NCI-H1694 treated with DMSO at 0.1 percent for 48 hours (cell line): ENCODE data around the gene NAGLU.
A peak's percentile ranks its signal among the peaks of the same experiment; 100 is the strongest.
"Not testable (repeated sequence)": the region's sequence is repeated elsewhere in the genome, so short reads cannot be mapped to it uniquely, and the experiment has no call there.

ENCODE experiments used
- DNase-seq: peaks from one replicate; lab custom pipeline; 2025; lab: John Stamatoyannopoulos, UW

NAGLU gene

DNA sequence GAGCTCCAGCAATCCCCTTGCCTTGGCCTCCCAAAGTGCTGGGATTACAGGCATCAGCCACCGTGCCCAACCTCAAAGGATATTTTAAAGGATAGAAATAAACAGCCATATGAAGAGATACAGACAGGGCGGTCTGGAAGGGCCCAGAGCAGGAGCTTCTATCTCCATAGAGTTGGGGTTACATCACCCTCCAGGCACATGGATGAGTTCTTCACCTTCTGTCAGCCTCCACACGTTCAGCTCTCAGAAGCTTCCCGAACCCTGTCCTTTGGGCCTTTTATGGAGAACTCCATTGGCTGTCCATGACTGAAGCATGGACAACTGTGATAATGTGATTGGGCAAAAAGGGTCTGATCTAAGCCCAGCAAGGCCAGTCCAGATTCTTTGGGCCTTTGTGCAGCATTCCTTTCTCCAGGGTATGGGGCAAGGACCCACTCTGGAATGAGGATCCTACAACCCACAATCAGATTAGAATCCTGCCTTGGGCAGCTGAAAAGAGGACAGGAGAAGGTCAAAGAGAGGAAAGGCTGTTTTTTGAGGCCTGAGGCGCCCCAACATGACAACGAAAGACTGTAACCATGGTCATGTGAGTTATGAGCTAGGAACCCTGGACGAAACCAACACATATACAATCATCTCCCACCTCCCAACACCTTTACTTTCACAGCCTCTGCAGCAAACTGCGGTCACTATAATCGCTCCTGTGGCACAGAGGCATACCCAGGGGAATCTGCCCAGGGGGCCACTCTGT, 9.9 kb downstream of the NAGLU start:
- not testable (repeated sequence) for DNase-seq

DNA sequence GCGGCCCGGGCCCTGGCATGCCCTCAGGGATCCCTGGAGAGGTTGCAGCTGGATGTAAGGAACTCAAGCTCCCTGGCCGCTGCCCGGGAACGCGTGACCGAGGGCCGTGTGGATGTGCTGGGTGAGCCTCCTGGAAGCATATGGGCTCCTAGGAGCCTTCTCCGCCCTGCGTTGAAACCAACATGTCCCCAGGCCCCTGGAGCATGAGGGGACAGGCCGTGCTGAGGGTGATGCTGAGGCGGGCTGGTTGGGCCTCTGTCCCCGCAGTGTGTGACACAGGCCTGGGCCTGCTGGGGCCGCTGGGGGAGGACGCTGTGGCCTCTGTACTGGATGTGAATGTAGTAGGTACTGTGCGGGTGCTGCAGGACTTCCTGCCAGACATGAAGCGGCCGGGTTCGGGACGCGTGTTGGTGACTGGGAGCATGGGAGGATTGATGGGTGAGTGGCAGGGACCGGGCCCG, 11.0 kb downstream of the NAGLU start:
- no peak for DNase-seq

- no peak for DNase-seq
These were observed 11.6 kb downstream of the NAGLU start for GRCh38 chr17:42547698-42548069.

GRCh38 chr17:42548070-42548837, 12.2 kb downstream of the NAGLU start:
- DNase-seq = no peak

- DNase-seq = no peak
These were observed 13.1 kb downstream of the NAGLU start for GRCh38 chr17:42548993-42549755.

- not testable (repeated sequence) for DNase-seq
These were observed 16.7 kb downstream of the NAGLU start, which contains the start of gene HSD17B1 for GRCh38 chr17:42552736-42553135. HSD17B1 (plus strand) TSS chr17:42552923; CDS start chr17:42552934, 11 bp downstream.

DNA sequence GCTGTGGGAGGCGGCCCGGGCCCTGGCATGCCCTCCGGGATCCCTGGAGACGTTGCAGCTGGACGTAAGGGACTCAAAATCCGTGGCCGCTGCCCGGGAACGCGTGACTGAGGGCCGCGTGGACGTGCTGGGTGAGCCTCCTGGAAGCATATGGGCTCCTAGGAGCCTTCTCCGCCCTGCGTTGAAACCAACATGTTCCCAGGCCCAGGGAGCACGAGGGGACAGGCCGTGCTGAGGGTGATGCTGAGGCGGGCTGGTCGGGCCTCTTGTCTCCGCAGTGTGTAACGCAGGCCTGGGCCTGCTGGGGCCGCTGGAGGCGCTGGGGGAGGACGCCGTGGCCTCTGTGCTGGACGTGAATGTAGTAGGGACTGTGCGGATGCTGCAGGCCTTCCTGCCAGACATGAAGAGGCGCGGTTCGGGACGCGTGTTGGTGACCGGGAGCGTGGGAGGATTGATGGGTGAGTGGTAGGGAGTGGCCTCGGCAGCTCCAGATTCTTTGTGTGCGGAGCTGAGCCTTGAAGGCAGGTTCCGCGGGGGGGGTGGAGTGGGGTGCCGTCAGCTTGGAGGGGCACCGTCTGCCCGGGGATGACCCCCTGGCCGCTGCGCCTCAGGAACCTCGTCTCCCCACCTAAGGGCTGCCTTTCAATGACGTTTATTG, 17.2 kb downstream of the NAGLU start:
- DNase-seq = no peak

- DNase-seq = no peak
These were observed 17.8 kb downstream of the NAGLU start for GRCh38 chr17:42553866-42554249.

DNA sequence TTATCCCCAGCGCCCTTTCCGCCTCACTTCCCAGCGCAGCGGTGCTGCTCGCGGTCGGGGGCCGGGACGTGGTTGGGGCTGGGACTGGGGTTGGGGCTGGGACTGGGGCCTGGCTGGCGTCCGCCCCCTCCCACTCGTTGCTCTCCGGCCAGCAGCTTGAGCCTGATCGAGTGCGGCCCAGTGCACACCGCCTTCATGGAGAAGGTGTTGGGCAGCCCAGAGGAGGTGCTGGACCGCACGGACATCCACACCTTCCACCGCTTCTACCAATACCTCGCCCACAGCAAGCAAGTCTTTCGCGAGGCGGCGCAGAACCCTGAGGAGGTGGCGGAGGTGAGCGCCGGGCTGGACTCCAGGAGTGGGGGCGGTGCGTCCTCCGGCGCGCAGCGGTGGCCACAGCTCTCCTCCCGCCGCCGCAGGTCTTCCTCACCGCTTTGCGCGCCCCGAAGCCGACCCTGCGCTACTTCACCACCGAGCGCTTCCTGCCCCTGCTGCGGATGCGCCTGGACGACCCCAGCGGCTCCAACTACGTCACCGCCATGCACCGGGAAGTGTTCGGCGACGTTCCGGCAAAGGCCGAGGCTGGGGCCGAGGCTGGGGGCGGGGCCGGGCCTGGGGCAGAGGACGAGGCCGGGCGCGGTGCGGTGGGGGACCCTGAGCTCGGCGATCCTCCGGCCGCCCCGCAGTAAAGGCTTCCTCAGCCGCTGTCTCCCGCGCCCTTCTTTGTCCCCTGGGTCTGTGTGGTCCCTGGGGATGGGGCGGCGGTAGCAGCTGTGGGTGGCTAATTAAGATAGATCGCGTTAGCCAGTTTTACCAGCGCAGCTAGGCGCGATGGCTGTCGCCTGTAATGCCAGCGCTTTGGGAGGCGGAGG, 18.4 kb downstream of the NAGLU start:
- peak; percentile 79 for DNase-seq

GRCh38 chr17:42555122-42555622, 19.1 kb downstream of the NAGLU start:
- no peak for DNase-seq

DNA sequence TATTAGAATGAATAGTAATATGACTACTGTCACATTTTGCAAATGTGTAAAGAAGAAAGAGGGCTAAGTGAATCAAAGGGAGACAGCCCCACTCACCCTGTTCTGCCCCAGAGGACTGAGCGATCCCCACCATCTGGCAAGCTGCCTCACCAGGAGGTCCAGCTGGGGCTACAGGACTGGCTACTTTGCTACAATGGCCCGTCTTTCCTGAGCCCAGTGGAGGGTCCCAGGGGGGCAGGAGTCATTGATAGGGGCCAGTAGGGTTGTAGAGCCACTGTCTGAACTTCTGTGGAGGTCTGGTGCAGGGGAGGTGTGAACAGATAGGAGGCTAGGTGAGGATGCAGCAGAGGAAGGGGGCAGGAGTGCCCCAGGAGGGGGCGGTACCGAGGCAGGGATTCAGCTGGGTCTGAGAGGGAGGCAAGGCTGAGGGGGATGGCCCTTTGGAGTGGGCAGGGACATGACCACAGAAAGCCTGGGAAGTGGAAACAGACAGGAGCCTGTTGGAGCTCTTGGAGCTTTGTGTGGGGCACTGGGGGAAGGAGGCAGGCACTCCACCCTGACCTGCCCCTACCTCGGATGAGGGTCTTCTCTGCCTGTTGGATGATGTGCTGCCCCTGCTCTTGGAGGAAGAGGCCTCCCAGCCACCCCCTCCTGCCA, 20.0 kb downstream of the NAGLU start:
- DNase-seq = not testable (repeated sequence)

GRCh38 chr17:42559075-42559474, 23.0 kb downstream of the NAGLU start:
- DNase-seq = no peak

GRCh38 chr17:42560246-42560645, 24.2 kb downstream of the NAGLU start:
- no peak for DNase-seq

GRCh38 chr17:42561897-42562387, 25.9 kb downstream of the NAGLU start, which contains the start of gene COASY:
COASY (plus strand) TSS chr17:42562148; CDS start chr17:42562623, 475 bp downstream.
- peak; percentile 97 for DNase-seq

GRCh38 chr17:42562388-42563142, 26.5 kb downstream of the NAGLU start:
- no peak for DNase-seq

- no peak for DNase-seq
These were observed 27.1 kb downstream of the NAGLU start for GRCh38 chr17:42563143-42563509.

DNA sequence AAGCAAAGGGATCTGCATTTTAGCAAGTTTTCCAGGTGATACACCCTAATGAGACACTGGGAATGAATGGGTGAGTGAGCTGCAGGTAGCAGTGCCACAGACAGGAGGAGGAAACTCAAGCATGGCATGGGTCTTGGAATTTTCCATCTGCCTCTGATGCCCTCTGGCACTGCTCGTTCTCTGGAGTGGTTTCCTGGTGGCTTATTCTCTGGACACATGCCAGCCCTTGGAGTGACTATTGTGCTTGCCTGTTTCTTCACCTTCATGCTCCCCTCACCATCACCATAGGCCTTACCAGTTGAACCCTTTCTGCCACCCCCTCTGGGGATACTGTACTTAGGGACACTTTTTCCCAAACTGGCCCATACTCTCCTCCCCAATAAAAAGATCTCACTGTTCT, 27.5 kb downstream of the NAGLU start:
- DNase-seq = no peak

- no peak for DNase-seq
These were observed 27.9 kb downstream of the NAGLU start for GRCh38 chr17:42563950-42564349.

DNA sequence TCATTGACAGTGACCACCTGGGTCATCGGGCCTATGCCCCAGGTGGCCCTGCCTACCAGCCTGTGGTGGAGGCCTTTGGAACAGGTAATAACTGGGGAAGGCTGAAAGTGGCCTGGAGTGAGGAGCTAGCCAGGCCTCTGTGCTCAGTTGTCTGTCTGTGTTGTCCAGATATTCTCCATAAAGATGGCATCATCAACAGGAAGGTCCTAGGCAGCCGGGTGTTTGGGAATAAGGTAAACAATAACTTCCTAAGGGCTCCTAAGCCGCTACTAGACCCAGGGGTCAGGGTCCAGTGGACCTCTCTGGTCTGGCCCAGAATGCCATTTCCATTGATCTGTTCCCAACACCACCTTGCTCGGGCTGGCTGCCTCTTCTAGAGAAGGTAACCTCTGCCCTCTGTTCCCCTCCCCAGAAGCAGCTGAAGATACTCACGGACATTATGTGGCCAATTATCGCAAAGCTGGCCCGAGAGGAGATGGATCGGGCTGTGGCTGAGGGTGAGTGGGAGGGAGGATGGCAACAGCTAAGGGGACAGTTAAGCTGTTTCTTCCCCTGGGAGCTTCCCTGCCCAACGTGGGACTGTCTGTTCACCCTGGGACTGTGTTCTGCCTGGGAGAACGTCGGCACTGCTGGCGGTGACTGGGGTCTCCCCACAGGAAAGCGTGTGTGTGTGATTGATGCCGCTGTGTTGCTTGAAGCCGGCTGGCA, 28.9 kb downstream of the NAGLU start:
- no peak for DNase-seq
